Neural cell (in vitro differentiated cells): Measurements from ENCODE around the gene GALNT2. TPM values are rescaled to one million over a fixed set of nuclear protein-coding genes. Genes with fewer than 3 reads are reported as not detected.

Source experiments
- H2AFZ ChIP-seq: fragments of 200-600, 300-800 bp; sonication (generic), shearing (Covaris generic); 2 replicates; pipeline ENCODE4 v1.6.0; 2014; ENCODE audit warnings: low read depth, mild to moderate bottlenecking, antibody characterized with exemption, low read length, moderate library complexity
- H3F3A ChIP-seq: fragments of 200-600 bp; shearing (Covaris generic); 2 replicates; pipeline ENCODE4 v1.6.1; 2016; ENCODE audit warnings: mild to moderate bottlenecking, moderate library complexity, mixed read lengths, antibody characterized with exemption, low read length; ENCODE audit not compliant: insufficient read depth, poor library complexity, severe bottlenecking
- H3K27ac ChIP-seq: fragments of 200-600, 300-800 bp; sonication (generic), shearing (Covaris generic); 2 replicates; pipeline ENCODE4 v1.5.1; 2014; ENCODE audit warnings: mild to moderate bottlenecking, low read length, moderate library complexity
- H3K27me3 ChIP-seq: fragments of 300-800, 200-600 bp; sonication (generic), shearing (Covaris generic); 2 replicates; pipeline ENCODE4 v1.6.0; 2014; ENCODE audit warnings: mild to moderate bottlenecking, low read depth, low read length, moderate library complexity; ENCODE audit not compliant: insufficient read depth
- H3K36me3 ChIP-seq: fragments of 300-800, 200-600 bp; sonication (generic), shearing (Covaris generic); 2 replicates; pipeline ENCODE4 v1.5.1; 2014; ENCODE audit warnings: mild to moderate bottlenecking, antibody characterized with exemption, low read length, moderate library complexity; ENCODE audit not compliant: insufficient read depth
- H3K4me2 ChIP-seq: fragments of 300-800, 200-600 bp; sonication (generic), shearing (Covaris generic); 2 replicates; pipeline ENCODE4 v1.6.0; 2014; ENCODE audit warnings: mild to moderate bottlenecking, low read length
- H3K4me3 ChIP-seq: fragments of 300-800, 200-600 bp; sonication (generic), shearing (Covaris generic); 2 replicates; pipeline ENCODE4 v1.5.1; 2014; ENCODE audit warnings: mild to moderate bottlenecking, low read length, moderate library complexity
- H3K79me2 ChIP-seq: fragments of 200-600 bp; shearing (Covaris generic); replicated peaks from 2 replicates; pipeline ENCODE4 v1.6.0; 2014; ENCODE audit warnings: mild to moderate bottlenecking, low read length, moderate library complexity; ENCODE audit not compliant: insufficient read depth
- H3K9ac ChIP-seq: fragments of 300-800, 200-600 bp; sonication (generic), shearing (Covaris generic); 2 replicates; pipeline ENCODE4 v1.6.1; 2016; ENCODE audit warnings: mild to moderate bottlenecking, low read length, mixed read lengths
- H3K9me2 ChIP-seq: fragments of 200-600 bp; shearing (Covaris generic); 2 replicates; pipeline ENCODE4 v1.6.1; 2016; ENCODE audit warnings: mild to moderate bottlenecking, low read length, mixed read lengths; ENCODE audit not compliant: insufficient read depth
- H3K9me3 ChIP-seq: fragments of 200-600, 300-800 bp; sonication (generic), shearing (Covaris generic); 2 replicates; pipeline ENCODE4 v1.6.1; 2016; ENCODE audit warnings: mild to moderate bottlenecking, mixed run types, low read length, moderate library complexity, mixed read lengths
- H4K20me1 ChIP-seq: fragments of 200-600 bp; shearing (Covaris generic); 2 replicates; pipeline ENCODE4 v1.6.1; 2016; ENCODE audit warnings: mild to moderate bottlenecking, mixed run types; ENCODE audit not compliant: insufficient read depth
- CTCF ChIP-seq: fragments of 450-650 bp; IDR thresholded peaks from 2 replicates; pipeline ENCODE4 v1.5.1; 2014; ENCODE audit warnings: antibody characterized with exemption, mild to moderate bottlenecking, moderate library complexity; ENCODE audit not compliant: poor library complexity, severe bottlenecking
- EP300 ChIP-seq: fragments of 450-650 bp; conservative IDR thresholded peaks from 2 replicates; pipeline ENCODE4 v1.6.1; 2014; ENCODE audit warnings: antibody characterized with exemption, mild to moderate bottlenecking, moderate library complexity; ENCODE audit not compliant: poor library complexity, severe bottlenecking
- EZH2 ChIP-seq: fragments of 200-600, 300-800 bp; shearing (Covaris generic), sonication (generic); IDR thresholded peaks from 2 replicates; pipeline ENCODE4 v1.6.1; 2014; ENCODE audit warnings: antibody characterized with exemption, low read length, borderline replicate concordance, mild to moderate bottlenecking; ENCODE audit not compliant: insufficient read depth, poor library complexity, severe bottlenecking
- MXI1 ChIP-seq: fragments of 450-650 bp; conservative IDR thresholded peaks from 2 replicates; pipeline ENCODE4 v1.6.1; 2014; ENCODE audit warnings: antibody characterized with exemption, mild to moderate bottlenecking; ENCODE audit not compliant: poor library complexity, severe bottlenecking
- POLR2AphosphoS5 ChIP-seq: IDR thresholded peaks from 2 replicates; pipeline ENCODE4 v1.6.1; 2012
- RAD21 ChIP-seq: fragments of 450-650 bp; conservative IDR thresholded peaks from 2 replicates; pipeline ENCODE4 v1.6.1; 2014; ENCODE audit warnings: antibody characterized with exemption, mild to moderate bottlenecking, moderate library complexity
- REST ChIP-seq: IDR thresholded peaks from 2 replicates; pipeline ENCODE4 v1.6.1; 2012; ENCODE audit warnings: borderline replicate concordance
- SMC3 ChIP-seq: fragments of 450-650 bp; conservative IDR thresholded peaks from 2 replicates; pipeline ENCODE4 v1.6.1; 2014; ENCODE audit warnings: antibody characterized with exemption, mild to moderate bottlenecking, moderate library complexity; ENCODE audit not compliant: poor library complexity
- TAF1 ChIP-seq: IDR thresholded peaks from 2 replicates; pipeline ENCODE4 v1.6.1; 2012; ENCODE audit warnings: low read depth
- polyA plus RNA-seq: library from polyadenylated mRNA; depleted of rRNA; stranded (reverse); fragments of >200 nt; gene quantifications from 2 replicates; pipeline ENCODE4 v1.2.3, GENCODE V29; 2014

GALNT2 gene
- polyA plus RNA-seq, 1 donor from 2014 or later: 38.8 TPM

DNA sequence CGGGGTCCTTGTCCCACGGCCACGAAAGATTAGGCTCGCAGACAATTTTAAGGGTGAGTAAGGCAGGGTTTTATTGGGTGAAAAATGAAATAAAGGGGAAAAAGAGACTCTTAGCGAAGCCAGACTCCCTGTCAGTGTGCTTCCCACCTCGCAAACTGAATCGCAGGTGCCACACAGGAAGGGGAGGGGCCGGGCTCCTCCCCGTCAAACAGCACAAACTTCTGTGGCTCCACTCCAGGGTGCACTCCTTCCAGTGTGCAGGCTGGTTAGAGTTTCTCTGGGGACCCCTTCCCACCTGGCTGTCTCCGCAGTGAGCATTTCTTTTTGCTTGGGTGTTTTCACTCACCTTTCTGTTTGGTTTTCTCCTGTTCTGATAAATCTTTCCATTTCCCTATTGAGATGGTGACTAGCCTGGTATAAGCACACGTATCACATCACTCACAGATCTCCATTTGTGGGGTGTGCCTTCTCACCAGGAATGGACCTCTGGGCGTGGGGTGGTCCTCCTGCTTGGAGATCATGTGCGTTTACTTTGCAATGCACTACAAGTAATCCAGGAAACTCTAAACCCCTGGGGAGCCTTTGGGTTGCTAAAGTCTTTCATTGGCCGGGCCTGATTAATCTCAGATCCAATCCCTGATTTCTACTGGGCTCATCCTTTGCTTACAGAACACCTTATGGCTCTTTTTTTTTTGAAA, 37.6 kb upstream of the GALNT2 start:
- H3K9me3 ChIP-seq: no peaks in the 10 kb centered on the region
- H3K4me2 ChIP-seq: no peak overlapping the region
- H3K4me3 ChIP-seq: no peak overlapping the region
- no peaks in the 10 kb centered on the region for H3F3A ChIP-seq
- no peaks in the 10 kb centered on the region for H3K27me3 ChIP-seq
- H3K36me3 ChIP-seq: no peaks in the 10 kb centered on the region
- no peak for TF ChIP-seq REST
- no peak for TF ChIP-seq EP300
- TF ChIP-seq POLR2AphosphoS5: no peak
- no peak for TF ChIP-seq CTCF
- no peak for TF ChIP-seq TAF1
- TF ChIP-seq EZH2: no peak
- TF ChIP-seq SMC3: no peak
- no peak for TF ChIP-seq RAD21
- no peak for TF ChIP-seq MXI1
- H3K27ac ChIP-seq: no peak overlapping the region
- H3K79me2 ChIP-seq: no peaks in the 10 kb centered on the region
- no peaks in the 10 kb centered on the region for H3K9me2 ChIP-seq
- no peak overlapping the region for H3K9ac ChIP-seq
- H4K20me1 ChIP-seq: no peaks in the 10 kb centered on the region
- H2AFZ ChIP-seq: no peak overlapping the region

DNA sequence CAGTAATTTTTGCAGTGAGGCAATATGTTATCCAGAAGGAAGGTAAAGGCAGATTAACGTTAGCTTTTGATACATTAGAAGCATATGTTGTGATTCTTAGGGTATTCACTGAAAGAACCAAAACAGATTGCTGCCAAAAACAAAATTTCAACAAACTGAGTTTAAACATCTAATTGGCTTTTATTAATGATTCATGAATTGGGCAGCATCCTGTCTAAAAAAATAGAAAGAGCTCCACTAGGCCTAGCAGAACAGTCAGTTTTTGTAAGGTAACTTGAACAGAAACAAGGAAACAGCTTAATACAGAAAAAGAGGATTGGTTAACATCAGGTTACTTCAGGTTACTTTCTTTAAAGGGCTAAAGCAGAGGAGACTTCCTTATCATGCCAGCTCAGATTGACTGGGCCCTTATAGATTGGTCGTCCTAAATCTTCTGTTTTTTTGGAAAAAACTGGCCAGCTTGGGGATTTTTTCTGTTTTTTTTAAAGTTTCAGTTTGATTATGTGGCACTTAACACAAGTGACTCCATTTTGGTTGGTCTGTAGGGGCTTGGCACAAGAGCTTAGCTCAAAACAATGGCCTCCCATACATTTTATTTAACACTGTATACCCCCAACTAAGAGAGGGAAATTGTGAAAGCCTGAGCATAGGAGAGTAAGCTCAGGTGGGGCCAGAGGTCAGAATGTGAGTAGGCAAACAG, 36.8 kb upstream of the GALNT2 start:
- Histone ChIP-seq H2AFZ (no peak overlapping the region), H3K9me2 (no peaks in the 10 kb centered on the region)
- TF ChIP-seq CTCF (no peak), SMC3 (no peak), POLR2AphosphoS5 (no peak), TAF1 (no peak), REST (no peak), EZH2 (no peak), EP300 (no peak)

More for the DNA sequence above, 36.8 kb upstream of the GALNT2 start:
- H3K4me3 ChIP-seq: no peak overlapping the region
- H3K4me2 ChIP-seq: no peak overlapping the region
- H3K9me3 ChIP-seq: no peaks in the 10 kb centered on the region
- H3K9ac ChIP-seq: no peak overlapping the region
- no peaks in the 10 kb centered on the region for H3F3A ChIP-seq
- H3K36me3 ChIP-seq: no peaks in the 10 kb centered on the region
- H3K79me2 ChIP-seq: no peaks in the 10 kb centered on the region
- H3K27me3 ChIP-seq: no peaks in the 10 kb centered on the region
- no peaks in the 10 kb centered on the region for H4K20me1 ChIP-seq
- no peak overlapping the region for H3K27ac ChIP-seq
